GM12874 (cell line): ENCODE results near the gene PCK1.

ENCODE experiments used
- TF ChIP-seq, protein P1 (sequence below): IDR thresholded peaks from 2 replicates; pipeline ENCODE4 v1.5.1; 2011; ENCODE audit warnings: low read depth, mild to moderate bottlenecking, control low read depth, low read length, moderate library complexity; ENCODE audit not compliant: insufficient read depth

The PCK1 gene

DNA sequence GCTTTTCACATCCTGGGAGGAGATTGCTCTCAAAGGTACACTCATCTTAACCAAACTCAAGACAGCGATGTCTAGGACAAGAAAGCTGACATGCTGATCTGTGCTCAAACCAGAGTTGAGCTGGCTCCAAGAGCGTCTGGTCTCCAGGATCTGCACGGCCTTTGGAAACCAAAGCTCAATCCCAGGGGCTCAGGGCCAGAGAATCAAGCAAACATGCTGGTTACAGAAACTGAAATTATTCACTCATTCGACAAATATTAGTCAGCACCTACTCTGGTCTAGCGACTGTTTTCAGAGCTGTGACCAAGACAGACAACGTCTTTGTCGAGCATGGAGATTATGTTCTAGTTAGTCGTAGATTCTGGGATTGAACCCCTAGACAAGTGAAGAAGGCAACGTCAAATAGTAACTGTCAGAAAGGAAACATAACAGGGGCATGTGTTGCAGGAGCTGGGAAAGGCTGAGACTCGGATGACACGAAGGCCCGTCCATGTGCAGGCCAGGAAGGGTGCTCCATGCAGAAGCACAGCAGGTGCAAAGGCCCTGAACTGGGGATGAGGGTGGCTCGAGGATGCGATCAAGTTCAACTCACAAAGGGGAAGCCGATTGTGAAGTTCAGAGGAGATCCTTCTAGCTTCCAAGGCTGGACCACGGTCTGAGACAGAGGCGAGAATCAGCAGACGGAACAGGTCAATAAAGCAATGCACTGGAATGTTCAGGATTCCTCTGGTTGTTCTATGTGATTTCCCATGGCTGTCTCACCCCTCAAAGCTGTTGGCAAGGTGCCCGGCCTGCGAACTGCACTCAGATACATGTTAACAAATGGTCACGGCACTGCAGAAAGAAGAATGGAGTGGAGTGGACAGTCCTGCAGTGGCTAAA lies 12.5 kb upstream of the PCK1 start:
- TF ChIP-seq, protein P1, sequence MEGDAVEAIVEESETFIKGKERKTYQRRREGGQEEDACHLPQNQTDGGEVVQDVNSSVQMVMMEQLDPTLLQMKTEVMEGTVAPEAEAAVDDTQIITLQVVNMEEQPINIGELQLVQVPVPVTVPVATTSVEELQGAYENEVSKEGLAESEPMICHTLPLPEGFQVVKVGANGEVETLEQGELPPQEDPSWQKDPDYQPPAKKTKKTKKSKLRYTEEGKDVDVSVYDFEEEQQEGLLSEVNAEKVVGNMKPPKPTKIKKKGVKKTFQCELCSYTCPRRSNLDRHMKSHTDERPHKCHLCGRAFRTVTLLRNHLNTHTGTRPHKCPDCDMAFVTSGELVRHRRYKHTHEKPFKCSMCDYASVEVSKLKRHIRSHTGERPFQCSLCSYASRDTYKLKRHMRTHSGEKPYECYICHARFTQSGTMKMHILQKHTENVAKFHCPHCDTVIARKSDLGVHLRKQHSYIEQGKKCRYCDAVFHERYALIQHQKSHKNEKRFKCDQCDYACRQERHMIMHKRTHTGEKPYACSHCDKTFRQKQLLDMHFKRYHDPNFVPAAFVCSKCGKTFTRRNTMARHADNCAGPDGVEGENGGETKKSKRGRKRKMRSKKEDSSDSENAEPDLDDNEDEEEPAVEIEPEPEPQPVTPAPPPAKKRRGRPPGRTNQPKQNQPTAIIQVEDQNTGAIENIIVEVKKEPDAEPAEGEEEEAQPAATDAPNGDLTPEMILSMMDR, result no peak

DNA sequence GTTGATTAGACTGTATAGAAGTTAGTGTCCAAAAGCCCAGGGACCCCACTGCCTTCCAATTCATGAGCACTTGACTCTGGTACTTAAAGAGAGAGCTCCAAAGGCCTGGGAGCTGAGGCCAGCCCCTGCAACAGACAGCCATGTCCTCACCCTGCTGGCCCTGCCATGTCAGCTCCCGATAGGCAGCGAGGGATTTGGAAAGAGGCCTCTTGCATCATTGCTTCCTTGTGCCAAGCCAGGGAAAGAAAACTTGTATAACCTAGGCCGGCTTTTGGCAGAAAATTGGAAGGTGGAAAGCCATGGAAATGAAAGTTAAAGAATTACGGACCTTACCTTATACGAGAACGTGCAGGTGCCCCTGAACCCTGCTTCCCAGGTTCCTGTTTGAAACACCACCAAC lies 8.4 kb upstream of the PCK1 start:
- TF ChIP-seq, protein P1, result no peak

DNA sequence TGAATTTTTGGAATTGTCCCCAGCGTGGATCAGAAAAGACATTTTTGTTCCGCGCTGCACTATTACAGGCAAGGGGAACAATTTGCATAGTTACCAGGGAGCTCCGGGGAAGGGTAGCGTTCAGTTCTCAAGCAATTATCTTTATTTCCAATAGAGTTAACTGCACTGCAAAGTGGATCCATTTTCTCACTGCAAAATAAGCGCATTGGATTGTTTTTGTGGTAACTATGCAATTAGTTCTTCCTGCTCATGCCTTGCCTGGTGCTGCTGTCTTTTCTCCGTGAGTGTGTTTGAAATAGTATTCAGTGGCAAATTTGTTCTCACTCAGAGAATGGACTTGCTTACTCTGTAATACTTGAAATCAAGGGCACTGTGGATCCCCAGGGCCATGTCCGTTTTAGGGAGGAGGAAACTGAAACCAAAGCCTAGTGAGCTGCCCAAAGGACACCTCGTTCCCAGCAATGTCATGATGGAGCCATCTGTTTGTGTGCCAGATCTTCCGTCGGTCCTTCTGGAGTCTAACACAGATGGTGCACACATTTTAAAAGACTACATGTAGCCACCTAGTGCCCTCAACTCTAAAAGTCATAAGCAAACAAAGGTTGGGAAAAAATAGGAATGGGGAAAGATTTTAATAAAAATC lies 7.4 kb upstream of the PCK1 start:
- TF ChIP-seq, protein P1, result no peak

DNA sequence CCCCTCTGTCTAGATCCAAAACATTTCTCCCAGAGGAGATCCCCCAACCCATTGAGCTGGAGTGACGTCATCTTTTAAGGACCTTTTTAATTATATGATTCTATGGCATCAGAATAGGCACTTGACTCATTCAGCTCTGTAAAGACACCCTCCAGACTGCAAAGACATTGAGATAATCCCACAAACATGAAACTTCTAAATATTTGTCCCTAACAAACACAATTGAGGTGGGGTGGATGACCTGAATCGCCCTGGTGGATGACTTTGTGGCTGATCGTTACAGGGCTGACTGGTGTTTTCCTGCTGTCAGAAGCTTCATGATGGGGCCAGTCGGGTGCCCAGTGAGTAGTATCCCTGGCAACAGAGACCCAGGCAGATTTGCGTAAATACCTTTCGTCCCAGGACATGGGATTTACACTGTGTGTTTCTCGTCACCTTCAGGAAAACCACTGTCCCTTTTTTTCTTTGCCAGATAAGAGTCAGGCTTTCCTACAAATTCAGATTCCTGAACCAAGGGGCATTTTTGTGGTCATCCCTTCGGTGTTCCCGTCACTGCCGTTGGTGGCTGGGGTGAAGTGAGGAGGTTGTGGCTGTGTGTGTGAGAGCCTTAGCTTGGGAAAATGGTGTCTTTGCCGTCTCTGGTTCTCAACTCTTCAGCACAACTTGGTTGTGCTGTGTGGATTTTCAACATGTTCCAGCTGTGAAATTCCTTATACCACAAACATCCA lies 5.3 kb upstream of the PCK1 start:
- TF ChIP-seq, protein P1, result no peak

DNA sequence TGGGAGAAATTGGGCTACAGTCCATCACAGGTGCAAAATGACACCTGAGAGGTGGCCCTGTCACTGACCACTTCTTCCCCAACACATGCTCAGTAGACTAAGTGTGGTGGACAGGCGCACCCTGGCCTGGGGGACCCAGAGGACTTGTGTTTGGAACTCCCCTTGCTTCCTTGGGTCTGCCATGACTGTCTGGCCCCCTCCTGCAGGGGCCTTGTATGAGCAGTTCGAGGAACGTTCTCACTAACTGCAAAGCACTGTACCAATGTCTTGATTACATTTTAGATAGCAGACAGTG lies 4.0 kb upstream of the PCK1 start:
- TF ChIP-seq, protein P1, result no peak

DNA sequence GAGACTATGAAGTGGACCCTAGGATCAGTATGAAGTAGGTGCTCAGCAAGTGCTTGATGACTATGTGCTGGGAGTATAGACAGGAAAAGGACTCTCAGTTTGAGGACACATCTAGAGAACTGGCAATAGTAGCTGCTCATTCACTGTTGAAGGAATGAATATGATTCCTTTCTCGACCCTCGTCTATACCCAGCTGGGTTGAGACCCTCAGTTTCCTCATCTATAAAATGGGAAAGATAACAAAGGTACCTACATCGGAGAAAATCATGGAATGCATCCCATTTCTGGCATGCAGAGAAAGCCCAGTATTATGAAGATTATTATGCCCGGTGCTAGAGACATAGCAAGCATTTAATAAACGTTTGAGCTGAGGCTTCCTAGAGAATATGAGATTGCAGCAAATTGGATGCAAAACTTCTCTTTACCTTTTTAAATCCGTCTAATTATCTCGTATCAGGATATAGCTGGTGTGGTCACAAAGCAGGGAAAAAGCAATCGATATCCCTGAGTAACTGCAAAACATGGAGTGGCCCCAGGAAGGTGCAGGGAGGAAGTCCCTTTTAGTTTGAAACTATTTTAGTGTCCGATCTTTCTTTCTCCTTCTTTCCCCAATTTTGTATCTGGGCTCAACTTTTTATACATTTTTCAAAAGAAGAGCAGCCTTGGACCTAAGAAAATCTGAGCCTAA lies 2.8 kb upstream of the PCK1 start:
- TF ChIP-seq, protein P1, result no peak

DNA sequence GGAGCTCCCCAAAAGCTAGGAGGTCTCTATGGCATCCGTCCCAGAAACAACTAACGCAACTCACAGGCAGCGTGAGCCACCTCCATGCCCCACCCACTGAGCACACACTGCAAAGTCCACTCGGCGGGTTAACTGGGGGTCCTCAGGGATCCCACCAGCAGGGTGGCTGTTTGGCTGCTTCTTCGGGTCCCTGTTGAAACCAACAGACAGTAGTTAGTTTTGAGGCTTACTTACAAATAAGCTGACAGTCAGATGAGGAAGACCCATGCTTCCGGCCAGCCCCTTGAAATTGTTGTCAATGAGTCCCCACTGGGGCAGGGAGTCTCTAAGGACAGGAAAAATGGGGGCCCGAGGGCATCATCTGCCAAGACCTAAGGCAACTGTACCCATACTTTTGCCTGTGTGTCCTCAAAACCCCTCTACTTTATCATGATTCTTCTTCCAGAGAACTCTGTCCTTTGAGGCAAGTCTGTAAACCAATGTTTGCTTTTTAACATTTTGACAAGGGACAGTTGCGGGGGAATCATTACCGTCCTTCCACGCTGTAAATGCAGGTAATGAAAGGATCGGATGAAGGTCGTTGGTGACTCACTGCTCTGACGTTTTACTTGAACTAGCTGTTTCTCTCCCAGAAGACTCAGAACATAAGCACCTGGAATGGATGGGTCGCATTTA lies 2.2 kb upstream of the PCK1 start:
- TF ChIP-seq, protein P1, result no peak
